Tibial nerve (tissue), 4 donors: ENCODE results near the gene PPP1R7.

Source experiments
- CTCF ChIP-seq, 5 experiments: fragments of 200-600 bp in 3 of 5; fragments of 450-650 bp in 2 of 5; sonication (generic) in 3 of 5; IDR thresholded peaks; one replicate each; pipeline ENCODE4 v1.5.1; 2016 to 2019; ENCODE audit warnings: antibody characterized with exemption in 5 of 5, mild to moderate bottlenecking in 3 of 5, moderate library complexity in 2 of 5
- EP300 ChIP-seq, 2 donors: sonication (generic); formaldehyde crosslinking; IDR thresholded peaks; one replicate each; pipeline ENCODE4 v1.6.1; 2017; ENCODE audit warnings: antibody characterized with exemption in 2 of 2, mild to moderate bottlenecking in 1 of 2
- POLR2A ChIP-seq, 2 donors: fragments of 450-650 bp; IDR thresholded peaks; one replicate each; pipeline ENCODE4 v1.6.1; 2017; ENCODE audit warnings: antibody characterized with exemption in 2 of 2, mild to moderate bottlenecking in 2 of 2, moderate library complexity in 2 of 2

- TF ChIP-seq CTCF (IDR thresholded peaks at IDR 0.05) (no peak), POLR2A (IDR thresholded peaks at IDR 0.05) (no peak), EP300 (IDR thresholded peaks at IDR 0.05) (no peak)
These were observed 47.7 kb downstream of the PPP1R7 start for GRCh38 chr2:241197947-241198346.
